Parathyroid adenoma (tissue), 2 donors: ENCODE results near the gene PI4KA.

Source experiments
- H2AFZ ChIP-seq: fragments of 300-600 bp; sonication (generic); one replicate; pipeline ENCODE4 v1.7.0; 2017; ENCODE audit warnings: antibody characterized with exemption, mild to moderate bottlenecking
- H3K27ac ChIP-seq: fragments of 300-600 bp; sonication (generic); one replicate; pipeline ENCODE4 v1.7.0; 2017
- H3K27me3 ChIP-seq: fragments of 300-600 bp; sonication (generic); one replicate; pipeline ENCODE4 v1.7.0; 2017; ENCODE audit warnings: low read length; ENCODE audit not compliant: control insufficient read depth, insufficient read depth
- H3K36me3 ChIP-seq: fragments of 300-600 bp; sonication (generic); one replicate; pipeline ENCODE4 v1.7.0; 2017; ENCODE audit warnings: low read length; ENCODE audit not compliant: control insufficient read depth, insufficient read depth
- H3K4me1 ChIP-seq: fragments of 300-600 bp; sonication (generic); one replicate; pipeline ENCODE4 v1.7.0; 2017; ENCODE audit warnings: control low read depth
- H3K4me2 ChIP-seq: fragments of 300-600 bp; sonication (generic); one replicate; pipeline ENCODE4 v1.7.0; 2017; ENCODE audit warnings: low read length
- H3K4me3 ChIP-seq: fragments of 300-600 bp; sonication (generic); one replicate; pipeline ENCODE4 v1.7.0; 2017; ENCODE audit warnings: low read depth, low read length
- H3K79me2 ChIP-seq: fragments of 300-600 bp; sonication (generic); one replicate; pipeline ENCODE4 v1.7.0; 2017; ENCODE audit warnings: control low read depth
- H3K9ac ChIP-seq: fragments of 300-600 bp; sonication (generic); one replicate; pipeline ENCODE4 v1.7.0; 2017; ENCODE audit warnings: mild to moderate bottlenecking
- H3K9me3 ChIP-seq: fragments of 300-600 bp; sonication (generic); one replicate; pipeline ENCODE4 v1.7.0; 2017; ENCODE audit warnings: low read length; ENCODE audit not compliant: control insufficient read depth
- CTCF ChIP-seq: fragments of 300-600 bp; sonication (generic); IDR thresholded peaks from one replicate; pipeline ENCODE4 v1.7.0; 2017; ENCODE audit warnings: antibody characterized with exemption, mild to moderate bottlenecking
- donor health status: primary hyperparathyroidism.

Gene PI4KA

DNA sequence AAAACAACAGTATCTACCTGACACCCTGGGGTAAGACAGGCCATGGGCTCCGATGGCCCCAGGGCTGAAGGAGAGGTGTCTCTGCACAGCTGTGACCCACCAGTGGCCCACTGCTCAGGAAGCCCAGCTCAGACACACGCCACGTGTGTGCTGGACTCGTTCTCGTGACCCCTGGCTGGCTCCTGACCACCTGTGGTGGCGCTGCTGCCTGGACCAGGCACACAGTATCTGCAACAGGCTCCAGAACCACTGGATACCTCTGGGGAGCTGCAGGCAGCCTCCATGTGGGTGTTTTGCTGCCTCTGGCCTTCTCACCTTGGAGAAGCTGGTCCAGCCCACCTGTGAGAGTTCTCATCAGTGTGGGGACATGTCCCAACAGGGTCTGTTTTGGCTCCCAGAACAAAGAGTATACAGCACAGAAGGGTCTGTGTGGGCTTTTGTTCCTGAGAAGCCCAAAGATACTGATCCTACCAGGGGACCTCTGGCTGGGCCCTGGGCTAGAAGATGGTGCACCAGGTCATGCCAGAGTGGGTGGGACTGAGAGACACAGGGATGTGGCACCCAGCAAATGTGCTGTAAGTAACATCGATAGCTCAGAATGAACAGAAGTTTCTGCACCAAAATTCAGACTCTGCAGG, 106.4 kb downstream of the PI4KA start:
- Histone ChIP-seq H3K9me3 (no peaks in the 10 kb centered on the region), H3K4me1 (no peaks in the 10 kb centered on the region), H2AFZ (no peak overlapping the region), H3K27me3 (no peaks in the 10 kb centered on the region), H3K4me3 (no peak overlapping the region), H3K36me3 (no peaks in the 10 kb centered on the region), H3K9ac (no peak overlapping the region), H3K4me2 (no peak overlapping the region), H3K79me2 (no peaks in the 10 kb centered on the region), H3K27ac (no peak overlapping the region)
- no peak for TF ChIP-seq CTCF

- H3K9ac ChIP-seq: no peak overlapping the region
- H3K27ac ChIP-seq: no peak overlapping the region
Observed at GRCh38 chr22:20751185-20751851, 107.3 kb downstream of the PI4KA start.

DNA sequence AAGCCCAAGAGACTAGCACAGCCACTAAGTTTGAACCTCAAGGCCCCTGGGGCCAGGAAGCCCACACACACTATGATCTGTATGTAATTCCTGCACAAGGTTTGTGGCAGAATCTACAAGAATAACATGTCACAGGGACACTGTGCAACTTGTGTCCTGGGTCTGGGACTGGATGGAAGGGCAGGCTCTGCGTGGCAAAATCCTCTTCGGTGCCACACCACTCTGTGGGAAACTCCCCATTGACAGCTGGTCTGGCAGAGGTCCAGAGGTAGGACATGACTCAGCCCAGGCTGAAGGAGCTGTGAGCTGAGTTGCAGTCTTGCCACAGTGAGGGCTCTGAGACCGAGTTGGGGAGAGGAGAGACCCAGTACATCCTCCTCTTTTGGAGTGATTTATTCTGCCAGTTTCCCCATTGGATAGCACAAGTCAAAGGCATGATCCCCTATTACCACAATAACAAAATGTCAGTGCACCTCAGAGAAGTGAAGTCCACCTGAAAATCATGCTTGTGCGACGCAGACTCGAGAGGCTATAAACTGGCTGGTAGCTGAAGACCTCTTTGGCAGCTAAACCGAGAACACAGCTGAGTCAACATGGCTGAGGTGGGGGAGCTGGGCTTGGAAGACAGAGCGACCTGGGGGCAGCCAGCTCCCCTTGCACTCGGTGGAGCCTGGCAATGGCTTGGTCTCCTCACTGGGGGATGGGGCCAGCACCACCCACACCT, 108.0 kb downstream of the PI4KA start:
- Histone ChIP-seq H3K4me3 (no peak overlapping the region), H3K9me3 (no peaks in the 10 kb centered on the region), H3K4me2 (no peak overlapping the region), H3K79me2 (no peaks in the 10 kb centered on the region), H3K36me3 (no peaks in the 10 kb centered on the region), H3K4me1 (no peaks in the 10 kb centered on the region), H2AFZ (no peak overlapping the region), H3K27ac (no peak overlapping the region), H3K9ac (no peak overlapping the region), H3K27me3 (no peaks in the 10 kb centered on the region)
- TF ChIP-seq CTCF: no peak

More at GRCh38 chr22:20751185-20751851, 107.3 kb downstream of the PI4KA start:
- H3K79me2 ChIP-seq: no peaks in the 10 kb centered on the region
- H3K4me3 ChIP-seq: no peak overlapping the region
- no peaks in the 10 kb centered on the region for H3K9me3 ChIP-seq
- H3K36me3 ChIP-seq: no peaks in the 10 kb centered on the region
- H2AFZ ChIP-seq: no peak overlapping the region
- no peaks in the 10 kb centered on the region for H3K27me3 ChIP-seq
- no peaks in the 10 kb centered on the region for H3K4me1 ChIP-seq
- H3K4me2 ChIP-seq: no peak overlapping the region
- TF ChIP-seq CTCF: no peak

GRCh38 chr22:20749453-20749852, 109.2 kb downstream of the PI4KA start:
- Histone ChIP-seq H3K27ac (no peak overlapping the region), H3K27me3 (no peaks in the 10 kb centered on the region), H3K4me1 (no peaks in the 10 kb centered on the region), H3K9me3 (no peaks in the 10 kb centered on the region), H3K79me2 (no peaks in the 10 kb centered on the region), H2AFZ (no peak overlapping the region), H3K4me2 (no peak overlapping the region), H3K9ac (no peak overlapping the region), H3K36me3 (no peaks in the 10 kb centered on the region), H3K4me3 (no peak overlapping the region)
- TF ChIP-seq CTCF: no peak
